ENCODE data around the gene PARL. TPM values are rescaled to one million over a fixed set of nuclear protein-coding genes. Genes with fewer than 3 reads are reported as not detected.
"Not testable (repeated sequence)": the region's sequence is repeated elsewhere in the genome, so short reads cannot be mapped to it uniquely, and the experiment has no call there.

The PARL gene
- total RNA-seq, 1 donor from 2014 or later, result 58.5 TPM

DNA sequence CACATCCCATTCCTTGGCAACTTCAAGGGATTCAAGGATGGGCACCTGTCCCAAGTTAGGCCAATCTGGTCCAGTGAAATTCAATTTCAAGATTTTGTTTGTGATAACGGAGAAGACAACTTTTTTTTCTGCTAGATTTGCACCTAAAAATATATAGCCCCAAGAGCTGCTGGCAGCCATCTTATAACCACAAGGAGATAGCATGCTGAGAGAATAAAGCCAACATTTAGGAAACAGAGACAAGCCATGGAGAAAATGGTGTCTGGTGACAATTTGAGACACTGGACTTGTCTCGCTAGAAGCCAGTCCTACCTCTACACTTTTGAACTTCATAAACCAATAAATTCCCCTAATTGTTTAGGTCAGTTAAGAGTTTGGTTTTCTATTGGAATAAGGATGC is 5.4 kb downstream of the PARL start:
- Mint-ChIP-seq H3K27me3 (ENCODE audit: unreplicated experiment) (peaks cover 2% of the 10 kb centered on the region), H3K4me3 (ENCODE audit: unreplicated experiment) (no peak overlapping the region), H3K9me3 (ENCODE audit: unreplicated experiment) (no peaks in the 10 kb centered on the region), H3K27ac (ENCODE audit: unreplicated experiment) (no peak overlapping the region), H3K36me3 (ENCODE audit: unreplicated experiment) (peaks cover 4% of the 10 kb centered on the region), H3K4me1 (ENCODE audit: low read depth, unreplicated experiment) (peaks cover 10% of the 10 kb centered on the region)
- no peak for DNase-seq
- TF ChIP-seq, protein P1, sequence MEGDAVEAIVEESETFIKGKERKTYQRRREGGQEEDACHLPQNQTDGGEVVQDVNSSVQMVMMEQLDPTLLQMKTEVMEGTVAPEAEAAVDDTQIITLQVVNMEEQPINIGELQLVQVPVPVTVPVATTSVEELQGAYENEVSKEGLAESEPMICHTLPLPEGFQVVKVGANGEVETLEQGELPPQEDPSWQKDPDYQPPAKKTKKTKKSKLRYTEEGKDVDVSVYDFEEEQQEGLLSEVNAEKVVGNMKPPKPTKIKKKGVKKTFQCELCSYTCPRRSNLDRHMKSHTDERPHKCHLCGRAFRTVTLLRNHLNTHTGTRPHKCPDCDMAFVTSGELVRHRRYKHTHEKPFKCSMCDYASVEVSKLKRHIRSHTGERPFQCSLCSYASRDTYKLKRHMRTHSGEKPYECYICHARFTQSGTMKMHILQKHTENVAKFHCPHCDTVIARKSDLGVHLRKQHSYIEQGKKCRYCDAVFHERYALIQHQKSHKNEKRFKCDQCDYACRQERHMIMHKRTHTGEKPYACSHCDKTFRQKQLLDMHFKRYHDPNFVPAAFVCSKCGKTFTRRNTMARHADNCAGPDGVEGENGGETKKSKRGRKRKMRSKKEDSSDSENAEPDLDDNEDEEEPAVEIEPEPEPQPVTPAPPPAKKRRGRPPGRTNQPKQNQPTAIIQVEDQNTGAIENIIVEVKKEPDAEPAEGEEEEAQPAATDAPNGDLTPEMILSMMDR (IDR thresholded peaks at IDR 0.05; ENCODE audit: partially characterized antibody, unreplicated experiment), result no peak

DNA sequence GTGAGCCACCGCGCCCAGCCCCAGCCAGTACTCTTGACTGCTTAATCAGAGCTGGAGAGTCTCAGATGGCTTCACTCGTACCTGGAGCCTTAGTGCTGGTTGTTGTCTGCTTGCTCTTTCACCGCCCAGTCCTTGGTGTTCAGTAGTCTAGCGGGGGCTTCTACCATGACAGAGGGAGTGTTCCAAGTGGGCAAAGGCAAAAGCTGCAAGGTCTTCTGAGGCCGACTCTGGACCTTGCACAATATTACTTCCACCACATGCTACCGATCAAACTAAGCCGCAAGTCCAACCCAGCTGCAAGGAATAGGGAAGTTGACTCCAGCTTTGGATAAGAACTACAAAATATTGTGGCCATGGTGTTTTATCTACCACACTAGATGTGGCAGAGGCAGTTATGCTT is 6.6 kb downstream of the PARL start:
- no peak overlapping the region for H3K4me3 Mint-ChIP-seq (ENCODE audit: unreplicated experiment)
- no peaks in the 10 kb centered on the region for H3K9me3 Mint-ChIP-seq (ENCODE audit: unreplicated experiment)
- peaks cover 2% of the 10 kb centered on the region for H3K27me3 Mint-ChIP-seq (ENCODE audit: unreplicated experiment)
- H3K4me1 Mint-ChIP-seq (ENCODE audit: low read depth, unreplicated experiment), result peaks cover 4% of the 10 kb centered on the region
- DNase-seq, result no peak
- TF ChIP-seq, protein P1 (IDR thresholded peaks at IDR 0.05; ENCODE audit: partially characterized antibody, unreplicated experiment), result no peak
- H3K27ac Mint-ChIP-seq (ENCODE audit: unreplicated experiment), result no peak overlapping the region
- H3K36me3 Mint-ChIP-seq (ENCODE audit: unreplicated experiment), result peaks cover 4% of the 10 kb centered on the region

DNA sequence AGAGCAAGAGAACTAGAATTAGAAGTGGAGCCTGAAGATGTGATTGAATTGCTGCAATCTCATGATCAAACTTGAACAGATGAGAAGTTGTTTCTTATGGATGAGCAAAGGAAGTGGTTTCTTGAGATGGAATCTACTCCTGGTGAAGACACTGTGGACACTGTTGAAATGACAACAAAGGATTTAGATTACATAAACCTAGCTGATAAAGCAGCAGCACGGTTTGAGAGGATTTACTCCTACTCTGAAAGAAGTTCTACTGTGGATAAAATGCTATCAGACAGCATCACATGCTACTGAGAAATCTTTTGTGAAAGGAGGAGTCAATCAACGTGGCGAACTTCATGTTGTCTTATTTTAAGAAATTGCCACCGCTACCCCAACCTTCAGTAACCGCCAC is 7.5 kb downstream of the PARL start:
- not testable (repeated sequence) for H3K4me1 Mint-ChIP-seq (ENCODE audit: low read depth, unreplicated experiment); H3K9me3 Mint-ChIP-seq (ENCODE audit: unreplicated experiment); H3K4me3 Mint-ChIP-seq (ENCODE audit: unreplicated experiment); H3K36me3 Mint-ChIP-seq (ENCODE audit: unreplicated experiment); H3K27me3 Mint-ChIP-seq (ENCODE audit: unreplicated experiment); DNase-seq; H3K27ac Mint-ChIP-seq (ENCODE audit: unreplicated experiment)

DNA sequence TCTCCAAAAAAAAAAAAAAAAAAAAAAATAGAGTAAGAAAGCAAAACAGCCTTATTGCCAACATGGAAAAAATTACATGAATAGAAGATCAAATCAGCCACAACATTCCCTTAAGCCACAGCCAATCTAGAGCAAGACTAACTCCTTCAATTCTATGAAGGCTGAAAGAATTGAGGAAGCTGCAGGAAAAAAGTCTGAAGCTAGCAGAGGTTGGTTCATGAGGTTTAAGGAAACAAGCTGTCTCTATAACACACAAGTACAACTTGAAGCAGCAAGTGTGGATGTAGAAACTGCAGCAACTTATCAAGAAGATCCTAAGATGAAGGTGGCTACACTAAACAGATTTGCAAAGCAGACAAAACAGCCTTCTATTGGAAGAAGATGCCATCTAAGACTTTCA is 9.3 kb downstream of the PARL start:
- H3K4me1 Mint-ChIP-seq (ENCODE audit: low read depth, unreplicated experiment), result peaks cover 3% of the 10 kb centered on the region
- no peak overlapping the region for H3K27ac Mint-ChIP-seq (ENCODE audit: unreplicated experiment)
- TF ChIP-seq, protein P1 (IDR thresholded peaks at IDR 0.05; ENCODE audit: partially characterized antibody, unreplicated experiment), result no peak
- H3K27me3 Mint-ChIP-seq (ENCODE audit: unreplicated experiment), result peaks cover 2% of the 10 kb centered on the region
- H3K4me3 Mint-ChIP-seq (ENCODE audit: unreplicated experiment), result no peak overlapping the region
- H3K9me3 Mint-ChIP-seq (ENCODE audit: unreplicated experiment), result no peaks in the 10 kb centered on the region
- no peak for DNase-seq
- H3K36me3 Mint-ChIP-seq (ENCODE audit: unreplicated experiment), result peaks cover 4% of the 10 kb centered on the region

DNA sequence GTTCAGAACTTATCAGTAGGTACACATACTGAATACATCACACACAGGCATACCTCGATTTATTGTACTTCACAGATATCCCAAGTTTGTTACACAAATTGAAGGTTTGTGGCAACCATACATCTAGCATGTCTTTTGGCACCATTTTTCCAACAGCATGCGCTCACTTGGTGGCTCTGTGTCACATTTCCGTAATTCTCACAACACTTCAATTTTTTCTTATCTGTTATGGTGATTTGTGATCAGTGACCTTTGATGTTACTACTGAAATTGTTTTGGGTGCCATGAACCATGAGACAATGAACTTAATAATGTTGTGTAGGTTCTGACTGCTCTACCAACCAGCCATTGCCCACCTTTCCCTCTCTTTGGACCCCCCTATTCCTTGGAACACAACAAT is 10.8 kb downstream of the PARL start:
- Mint-ChIP-seq H3K4me1 (ENCODE audit: low read depth, unreplicated experiment) (no peaks in the 10 kb centered on the region), H3K4me3 (ENCODE audit: unreplicated experiment) (no peak overlapping the region), H3K9me3 (ENCODE audit: unreplicated experiment) (no peaks in the 10 kb centered on the region), H3K27me3 (ENCODE audit: unreplicated experiment) (peaks cover 2% of the 10 kb centered on the region), H3K36me3 (ENCODE audit: unreplicated experiment) (peaks cover 4% of the 10 kb centered on the region), H3K27ac (ENCODE audit: unreplicated experiment) (no peak overlapping the region)
- DNase-seq, result no peak
- TF ChIP-seq, protein P1 (IDR thresholded peaks at IDR 0.05; ENCODE audit: partially characterized antibody, unreplicated experiment), result no peak

DNA sequence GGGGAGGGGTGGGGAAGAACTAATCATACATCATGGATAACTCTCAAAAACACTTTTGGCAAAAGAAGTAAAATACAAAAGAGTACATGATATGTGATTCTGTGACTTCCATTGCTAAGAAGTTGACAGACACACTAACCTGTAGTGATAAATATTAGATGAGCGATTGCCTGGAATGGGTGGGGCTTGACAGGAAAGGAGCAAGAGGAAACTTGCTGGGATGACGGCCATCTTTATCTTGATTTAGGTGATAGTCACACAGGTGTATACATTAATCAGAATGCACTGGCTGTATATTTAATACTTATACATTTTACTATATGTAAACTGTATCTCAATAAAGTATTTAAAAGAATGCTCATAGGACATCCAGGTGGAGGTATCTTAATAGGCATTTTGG is 13.1 kb downstream of the PARL start:
- H3K4me3 Mint-ChIP-seq (ENCODE audit: unreplicated experiment), result no peak overlapping the region
- H3K27me3 Mint-ChIP-seq (ENCODE audit: unreplicated experiment), result no peaks in the 10 kb centered on the region

More for the DNA sequence above, 13.1 kb downstream of the PARL start:
- no peaks in the 10 kb centered on the region for H3K4me1 Mint-ChIP-seq (ENCODE audit: low read depth, unreplicated experiment)
- TF ChIP-seq, protein P1 (IDR thresholded peaks at IDR 0.05; ENCODE audit: partially characterized antibody, unreplicated experiment), result no peak
- no peak overlapping the region for H3K27ac Mint-ChIP-seq (ENCODE audit: unreplicated experiment)
- DNase-seq, result no peak
- no peaks in the 10 kb centered on the region for H3K9me3 Mint-ChIP-seq (ENCODE audit: unreplicated experiment)
- peaks cover 1% of the 10 kb centered on the region for H3K36me3 Mint-ChIP-seq (ENCODE audit: unreplicated experiment)
